ENCODE data around the gene APBB2. TPM values are rescaled to one million over a fixed set of nuclear protein-coding genes. Genes with fewer than 3 reads are reported as not detected.
A peak's percentile ranks its signal among the peaks of the same experiment; 100 is the strongest.

Gene APBB2
- total RNA-seq, 2 donors from 2014 or later, result 56.1 to 64.8 TPM

DNA sequence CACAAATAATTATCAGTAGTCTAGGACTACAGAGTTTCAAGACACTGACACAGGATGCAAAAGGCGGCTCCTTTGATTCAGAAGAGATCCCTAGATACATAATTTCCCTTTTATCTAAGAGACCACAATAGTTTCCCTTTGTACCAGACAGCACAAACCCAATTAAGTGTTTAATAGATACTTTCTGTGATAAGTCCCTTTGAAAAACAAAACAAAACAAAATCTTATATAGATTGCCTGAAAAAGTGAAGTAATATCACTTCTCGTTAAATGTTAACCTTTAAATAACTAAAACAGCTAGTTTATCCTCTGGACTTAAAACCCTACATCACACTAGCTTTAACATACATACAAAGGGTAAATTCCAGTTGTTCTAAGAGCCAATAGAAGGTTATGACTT, 49.9 kb downstream of the APBB2 start:
- Histone ChIP-seq H3K27me3 (ENCODE audit: control insufficient read depth, insufficient read depth, low read length, poor library complexity, severe bottlenecking) (no peaks in the 10 kb centered on the region), H3K9ac (ENCODE audit: extremely low read depth, low read length, poor library complexity, severe bottlenecking) (no peak overlapping the region), H3K36me3 (ENCODE audit: control insufficient read depth, insufficient read depth, low read length) (no peaks in the 10 kb centered on the region), H3K9me3 (ENCODE audit: control insufficient read depth, low read length) (no peaks in the 10 kb centered on the region), H3K4me3 (ENCODE audit: low read length) (no peak overlapping the region), H3K27ac (ENCODE audit: low read depth, low read length) (no peak overlapping the region), H3K4me1 (ENCODE audit: control insufficient read depth, insufficient read depth, low read length) (no peaks in the 10 kb centered on the region)
- Mint-ChIP-seq H3K27ac (no peak overlapping the region), H3K9me3 (peaks cover 2% of the 10 kb centered on the region), H3K4me1 (peaks cover 51% of the 10 kb centered on the region), H3K4me3 (no peak overlapping the region), H3K36me3 (ENCODE audit: low read depth) (peaks cover 25% of the 10 kb centered on the region), H3K27me3 (ENCODE audit: insufficient read depth) (no peaks in the 10 kb centered on the region)
- no peak for DNase-seq
- TF ChIP-seq, protein P1, sequence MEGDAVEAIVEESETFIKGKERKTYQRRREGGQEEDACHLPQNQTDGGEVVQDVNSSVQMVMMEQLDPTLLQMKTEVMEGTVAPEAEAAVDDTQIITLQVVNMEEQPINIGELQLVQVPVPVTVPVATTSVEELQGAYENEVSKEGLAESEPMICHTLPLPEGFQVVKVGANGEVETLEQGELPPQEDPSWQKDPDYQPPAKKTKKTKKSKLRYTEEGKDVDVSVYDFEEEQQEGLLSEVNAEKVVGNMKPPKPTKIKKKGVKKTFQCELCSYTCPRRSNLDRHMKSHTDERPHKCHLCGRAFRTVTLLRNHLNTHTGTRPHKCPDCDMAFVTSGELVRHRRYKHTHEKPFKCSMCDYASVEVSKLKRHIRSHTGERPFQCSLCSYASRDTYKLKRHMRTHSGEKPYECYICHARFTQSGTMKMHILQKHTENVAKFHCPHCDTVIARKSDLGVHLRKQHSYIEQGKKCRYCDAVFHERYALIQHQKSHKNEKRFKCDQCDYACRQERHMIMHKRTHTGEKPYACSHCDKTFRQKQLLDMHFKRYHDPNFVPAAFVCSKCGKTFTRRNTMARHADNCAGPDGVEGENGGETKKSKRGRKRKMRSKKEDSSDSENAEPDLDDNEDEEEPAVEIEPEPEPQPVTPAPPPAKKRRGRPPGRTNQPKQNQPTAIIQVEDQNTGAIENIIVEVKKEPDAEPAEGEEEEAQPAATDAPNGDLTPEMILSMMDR (conservative IDR thresholded peaks at IDR 0.05), result no peak
- WGBS, 2 experiments (ENCODE audit: insufficient coverage in 1 of 2, insufficient read length in 1 of 2), result 95% methylated on average over 2 of the region's 2 CpGs; no CpG with 5 or more reads in 1 of the 2 experiments

DNA sequence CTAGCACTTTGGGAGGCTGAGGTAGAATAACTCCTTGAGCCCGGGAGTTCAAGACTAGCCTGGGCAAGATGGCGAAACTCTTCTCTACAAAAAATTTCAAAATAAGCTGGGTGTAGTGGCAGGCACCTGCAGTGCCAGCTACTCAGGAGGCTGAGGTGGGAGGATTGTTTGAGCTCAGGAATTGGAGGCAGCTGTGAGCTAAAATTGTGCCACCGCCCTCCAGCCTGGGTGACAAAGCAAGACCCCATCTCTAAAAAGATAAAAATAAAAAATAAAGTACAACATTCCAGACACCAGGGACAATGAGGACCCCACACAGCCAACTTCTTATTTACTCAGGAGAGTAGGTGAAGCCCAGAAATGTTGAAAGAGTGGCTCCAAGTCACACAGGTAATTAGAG, 53.0 kb downstream of the APBB2 start:
- no peaks in the 10 kb centered on the region for H3K27me3 Mint-ChIP-seq (ENCODE audit: insufficient read depth)
- no peak overlapping the region for H3K4me3 ChIP-seq (ENCODE audit: low read length)
- TF ChIP-seq, protein P1 (conservative IDR thresholded peaks at IDR 0.05), result no peak
- no peak overlapping the region for H3K9ac ChIP-seq (ENCODE audit: extremely low read depth, low read length, poor library complexity, severe bottlenecking)
- peaks cover 16% of the 10 kb centered on the region for H3K36me3 Mint-ChIP-seq (ENCODE audit: low read depth)
- H3K4me3 Mint-ChIP-seq, result no peak overlapping the region
- no peaks in the 10 kb centered on the region for H3K36me3 ChIP-seq (ENCODE audit: control insufficient read depth, insufficient read depth, low read length)
- peaks cover 35% of the 10 kb centered on the region for H3K4me1 Mint-ChIP-seq
- H3K27me3 ChIP-seq (ENCODE audit: control insufficient read depth, insufficient read depth, low read length, poor library complexity, severe bottlenecking), result no peaks in the 10 kb centered on the region
- H3K9me3 ChIP-seq (ENCODE audit: control insufficient read depth, low read length), result no peaks in the 10 kb centered on the region
- DNase-seq, result no peak
- no peak overlapping the region for H3K27ac ChIP-seq (ENCODE audit: low read depth, low read length)
- no peaks in the 10 kb centered on the region for H3K4me1 ChIP-seq (ENCODE audit: control insufficient read depth, insufficient read depth, low read length)
- WGBS, 2 experiments (ENCODE audit: insufficient coverage in 1 of 2, insufficient read length in 1 of 2), result 96 to 100% methylated on average over 2 to 3 of the region's 3 CpGs
- peaks cover 2% of the 10 kb centered on the region for H3K9me3 Mint-ChIP-seq
- H3K27ac Mint-ChIP-seq, result no peak overlapping the region

DNA sequence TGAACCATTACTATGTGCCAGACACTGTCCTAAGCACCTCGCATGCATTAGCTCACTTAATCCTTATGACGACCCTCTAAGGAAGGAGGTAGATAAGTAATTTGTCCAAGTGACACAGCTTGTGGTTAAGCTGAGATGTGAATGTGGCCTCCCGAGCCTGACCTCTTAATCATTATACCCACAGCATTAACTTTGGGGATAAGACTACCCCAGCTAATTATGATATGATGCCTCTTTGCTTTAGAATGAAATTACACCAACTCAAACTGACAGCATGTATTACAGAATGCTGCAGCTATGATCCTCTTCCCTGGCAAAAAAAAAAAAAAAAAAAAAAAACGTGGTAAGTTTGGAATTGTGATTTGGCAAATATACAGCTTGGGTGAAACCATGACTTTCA, 53.5 kb downstream of the APBB2 start:
- no peak for DNase-seq
- H3K9me3 ChIP-seq (ENCODE audit: control insufficient read depth, low read length), result no peaks in the 10 kb centered on the region
- no peaks in the 10 kb centered on the region for H3K36me3 ChIP-seq (ENCODE audit: control insufficient read depth, insufficient read depth, low read length)
- Mint-ChIP-seq H3K27ac (peak overlapping the region; percentile 53), H3K27me3 (ENCODE audit: insufficient read depth) (no peaks in the 10 kb centered on the region), H3K36me3 (ENCODE audit: low read depth) (peaks cover 12% of the 10 kb centered on the region), H3K4me1 (peaks cover 37% of the 10 kb centered on the region), H3K9me3 (no peaks in the 10 kb centered on the region), H3K4me3 (no peak overlapping the region)
- no peak overlapping the region for H3K9ac ChIP-seq (ENCODE audit: extremely low read depth, low read length, poor library complexity, severe bottlenecking)
- no peak overlapping the region for H3K4me3 ChIP-seq (ENCODE audit: low read length)
- H3K4me1 ChIP-seq (ENCODE audit: control insufficient read depth, insufficient read depth, low read length), result no peaks in the 10 kb centered on the region
- 80% methylated on average over 4 of the region's 4 CpGs; no CpG with 5 or more reads in 1 of the 2 experiments for WGBS, 2 experiments (ENCODE audit: insufficient coverage in 1 of 2, insufficient read length in 1 of 2)
- no peaks in the 10 kb centered on the region for H3K27me3 ChIP-seq (ENCODE audit: control insufficient read depth, insufficient read depth, low read length, poor library complexity, severe bottlenecking)
- TF ChIP-seq, protein P1 (conservative IDR thresholded peaks at IDR 0.05), result no peak
- no peak overlapping the region for H3K27ac ChIP-seq (ENCODE audit: low read depth, low read length)

Measured in endodermal cell (in vitro differentiated cells).